ENCODE measurements around the gene SCYL3.

GRCh38 chr1:169858467-169858866, 35.2 kb downstream of the SCYL3 start:
- TF ChIP-seq YY1 (IDR thresholded peaks at IDR 0.05; ENCODE audit: insufficient read depth, insufficient replicate concordance, low read depth, low read length): no peak
- TF ChIP-seq POLR2A (IDR thresholded peaks at IDR 0.05; ENCODE audit: insufficient read depth in 1 of 2, low read depth in 2 of 2, low read length in 2 of 2): no peak
- TF ChIP-seq POLR2AphosphoS5 (IDR thresholded peaks at IDR 0.05; ENCODE audit: low read depth, low read length): no peak
- no peak for TF ChIP-seq ZBTB43 (CRISPR knock-in tag; conservative IDR thresholded peaks at IDR 0.05)
- TF ChIP-seq, protein P1, sequence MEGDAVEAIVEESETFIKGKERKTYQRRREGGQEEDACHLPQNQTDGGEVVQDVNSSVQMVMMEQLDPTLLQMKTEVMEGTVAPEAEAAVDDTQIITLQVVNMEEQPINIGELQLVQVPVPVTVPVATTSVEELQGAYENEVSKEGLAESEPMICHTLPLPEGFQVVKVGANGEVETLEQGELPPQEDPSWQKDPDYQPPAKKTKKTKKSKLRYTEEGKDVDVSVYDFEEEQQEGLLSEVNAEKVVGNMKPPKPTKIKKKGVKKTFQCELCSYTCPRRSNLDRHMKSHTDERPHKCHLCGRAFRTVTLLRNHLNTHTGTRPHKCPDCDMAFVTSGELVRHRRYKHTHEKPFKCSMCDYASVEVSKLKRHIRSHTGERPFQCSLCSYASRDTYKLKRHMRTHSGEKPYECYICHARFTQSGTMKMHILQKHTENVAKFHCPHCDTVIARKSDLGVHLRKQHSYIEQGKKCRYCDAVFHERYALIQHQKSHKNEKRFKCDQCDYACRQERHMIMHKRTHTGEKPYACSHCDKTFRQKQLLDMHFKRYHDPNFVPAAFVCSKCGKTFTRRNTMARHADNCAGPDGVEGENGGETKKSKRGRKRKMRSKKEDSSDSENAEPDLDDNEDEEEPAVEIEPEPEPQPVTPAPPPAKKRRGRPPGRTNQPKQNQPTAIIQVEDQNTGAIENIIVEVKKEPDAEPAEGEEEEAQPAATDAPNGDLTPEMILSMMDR (CRISPR knock-in tag; IDR thresholded peaks at IDR 0.05): no peak
- TF ChIP-seq TOPORS (CRISPR knock-in tag; IDR thresholded peaks at IDR 0.05): no peak

Data from HepG2 (cell line).